ENCODE results near the gene FUBP3.

DNA sequence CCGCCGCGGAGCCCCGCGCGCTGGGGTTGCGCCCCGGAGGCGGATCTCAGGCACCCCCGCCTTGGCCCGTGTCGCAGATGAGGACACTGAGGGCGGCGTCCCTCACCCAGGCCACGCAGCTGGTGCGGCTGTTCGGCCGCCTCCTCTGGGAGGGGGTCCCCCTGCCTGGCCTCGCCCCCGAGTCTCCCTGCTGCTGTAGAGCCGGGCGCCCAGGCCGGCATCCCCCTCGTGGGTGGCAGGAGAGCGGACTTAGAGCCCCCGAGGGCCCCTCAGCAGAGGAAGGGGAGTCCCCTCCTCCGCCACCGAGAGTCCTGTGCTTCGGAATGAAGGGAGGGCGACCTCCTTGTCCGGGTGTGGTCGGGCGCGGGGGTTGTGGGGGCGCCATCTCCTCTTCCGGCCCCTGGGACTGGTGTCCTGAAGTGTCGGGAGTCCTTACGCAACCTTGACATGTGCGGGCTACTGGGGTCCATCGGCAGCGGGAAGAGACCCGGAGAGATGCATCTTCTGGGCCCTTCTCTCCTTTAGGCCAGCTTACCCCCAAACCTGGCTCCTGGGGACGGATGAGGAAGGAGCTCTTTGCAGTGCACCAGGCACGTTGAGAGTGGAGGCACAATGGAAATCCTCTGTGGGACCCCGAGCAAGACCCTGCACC, 102.5 kb downstream of the FUBP3 start:
- no peak for TF ChIP-seq POLR2A (IDR thresholded peaks at IDR 0.05)
- TF ChIP-seq, protein P1, sequence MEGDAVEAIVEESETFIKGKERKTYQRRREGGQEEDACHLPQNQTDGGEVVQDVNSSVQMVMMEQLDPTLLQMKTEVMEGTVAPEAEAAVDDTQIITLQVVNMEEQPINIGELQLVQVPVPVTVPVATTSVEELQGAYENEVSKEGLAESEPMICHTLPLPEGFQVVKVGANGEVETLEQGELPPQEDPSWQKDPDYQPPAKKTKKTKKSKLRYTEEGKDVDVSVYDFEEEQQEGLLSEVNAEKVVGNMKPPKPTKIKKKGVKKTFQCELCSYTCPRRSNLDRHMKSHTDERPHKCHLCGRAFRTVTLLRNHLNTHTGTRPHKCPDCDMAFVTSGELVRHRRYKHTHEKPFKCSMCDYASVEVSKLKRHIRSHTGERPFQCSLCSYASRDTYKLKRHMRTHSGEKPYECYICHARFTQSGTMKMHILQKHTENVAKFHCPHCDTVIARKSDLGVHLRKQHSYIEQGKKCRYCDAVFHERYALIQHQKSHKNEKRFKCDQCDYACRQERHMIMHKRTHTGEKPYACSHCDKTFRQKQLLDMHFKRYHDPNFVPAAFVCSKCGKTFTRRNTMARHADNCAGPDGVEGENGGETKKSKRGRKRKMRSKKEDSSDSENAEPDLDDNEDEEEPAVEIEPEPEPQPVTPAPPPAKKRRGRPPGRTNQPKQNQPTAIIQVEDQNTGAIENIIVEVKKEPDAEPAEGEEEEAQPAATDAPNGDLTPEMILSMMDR (IDR thresholded peaks at IDR 0.05) = no peak

Measured in uterus (tissue), 2 donors.